ENCODE measurements around the gene SYT2. TPM values are rescaled to one million over a fixed set of nuclear protein-coding genes. Genes with fewer than 3 reads are reported as not detected.
"Not testable (repeated sequence)": the region's sequence is repeated elsewhere in the genome, so short reads cannot be mapped to it uniquely, and the experiment has no call there.

SYT2 gene
- total and polyA plus RNA-seq, 2 donors (not counting 1 experiment from before 2014, with no cell fraction given): 0.03 TPM; not detected in 1

DNA sequence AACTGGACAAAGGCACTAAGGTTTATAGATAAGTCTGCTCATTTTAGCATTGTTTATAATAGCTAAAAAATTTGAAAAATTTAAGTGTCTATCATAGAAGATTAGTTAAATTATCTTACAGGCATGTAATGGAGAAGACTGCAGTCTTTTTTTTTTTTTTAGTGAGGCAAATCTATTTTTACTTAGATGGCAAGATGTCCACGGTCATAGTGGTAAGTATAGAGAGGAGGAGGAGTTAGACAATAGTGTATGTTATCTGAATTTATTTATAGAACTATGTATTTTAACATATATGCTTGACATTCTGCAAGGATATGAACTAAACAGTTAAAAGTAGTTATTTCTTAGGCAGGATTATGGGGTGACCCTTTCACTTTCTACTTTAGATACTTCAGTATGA is 149.0 kb downstream of the SYT2 start:
- Histone ChIP-seq H3K36me3 (ENCODE audit: control insufficient read depth, insufficient read depth, low read length) (no peaks in the 10 kb centered on the region), H3K4me3 (replicated peaks in 1 of 4; ENCODE audit: control extremely low read depth in 1 of 4, insufficient read depth in 1 of 4, low read depth in 3 of 4, low read length in 4 of 4) (no peak overlapping the region), H3K27me3 (ENCODE audit: control insufficient read depth, insufficient read depth, low read length) (no peaks in the 10 kb centered on the region), H3K9me3 (ENCODE audit: control insufficient read depth, insufficient read depth, low read depth, low read length) (no peaks in the 10 kb centered on the region), H4K20me1 (ENCODE audit: control insufficient read depth, extremely low read depth, insufficient read depth, low read length) (no peaks in the 10 kb centered on the region), H3K4me1 (ENCODE audit: control insufficient read depth, extremely low read depth, insufficient read depth, low read length) (peaks cover 3% of the 10 kb centered on the region), H2AFZ (ENCODE audit: low read length) (no peak overlapping the region), H3K79me2 (ENCODE audit: control insufficient read depth, insufficient read depth, low read length) (no peaks in the 10 kb centered on the region), H3K27ac (ENCODE audit: insufficient read depth, low read length) (no peak overlapping the region), H3K9ac (ENCODE audit: insufficient read depth, low read length) (no peak overlapping the region), H3K4me2 (ENCODE audit: extremely low read depth, insufficient read depth, low read length) (no peak overlapping the region)
- TF ChIP-seq EZH2 (IDR thresholded peaks at IDR 0.05; ENCODE audit: low read length, missing control alignments): no peak
- no peak for TF ChIP-seq CTCF (conservative IDR thresholded peaks at IDR 0.05 in 1 of 2, IDR thresholded peaks at IDR 0.05 in 1 of 2; ENCODE audit: low read depth in 1 of 2, low read length in 2 of 2)
- DNase-seq (ENCODE audit: low read depth in 2 of 2): no peak

DNA sequence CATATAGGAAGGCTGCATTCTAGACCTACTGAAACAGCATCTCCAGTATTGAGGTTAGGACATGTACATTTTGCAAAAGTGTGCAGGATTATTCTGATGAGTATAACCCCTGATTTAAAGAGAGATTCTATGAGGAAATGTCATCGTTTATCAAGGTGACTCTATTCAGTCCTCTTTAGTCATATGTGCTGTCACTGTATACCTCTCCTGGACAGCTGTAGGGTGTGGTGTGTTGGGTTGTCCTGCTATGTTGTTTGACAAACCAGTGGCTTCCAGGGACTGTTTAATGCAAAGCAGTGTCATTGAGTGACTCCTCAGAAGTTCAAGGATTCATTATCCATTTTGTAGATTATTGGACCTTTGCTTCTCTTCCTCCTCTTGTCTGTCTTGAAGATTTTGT is 152.6 kb downstream of the SYT2 start:
- not testable (repeated sequence) for H2AFZ ChIP-seq (ENCODE audit: low read length); H3K9ac ChIP-seq (ENCODE audit: insufficient read depth, low read length); H3K27ac ChIP-seq (ENCODE audit: insufficient read depth, low read length)

GRCh38 chr1:202556037-202556436 is 154.2 kb downstream of the SYT2 start:
- H3K4me2 ChIP-seq (ENCODE audit: extremely low read depth, insufficient read depth, low read length); DNase-seq (ENCODE audit: low read depth in 2 of 2); H3K79me2 ChIP-seq (ENCODE audit: control insufficient read depth, insufficient read depth, low read length); H3K9me3 ChIP-seq (ENCODE audit: control insufficient read depth, insufficient read depth, low read depth, low read length); H2AFZ ChIP-seq (ENCODE audit: low read length); H4K20me1 ChIP-seq (ENCODE audit: control insufficient read depth, extremely low read depth, insufficient read depth, low read length); H3K36me3 ChIP-seq (ENCODE audit: control insufficient read depth, insufficient read depth, low read length); H3K27me3 ChIP-seq (ENCODE audit: control insufficient read depth, insufficient read depth, low read length); H3K9ac ChIP-seq (ENCODE audit: insufficient read depth, low read length); H3K4me3 ChIP-seq (replicated peaks in 1 of 4; ENCODE audit: control extremely low read depth in 1 of 4, insufficient read depth in 1 of 4, low read depth in 3 of 4, low read length in 4 of 4); H3K4me1 ChIP-seq (ENCODE audit: control insufficient read depth, extremely low read depth, insufficient read depth, low read length); H3K27ac ChIP-seq (ENCODE audit: insufficient read depth, low read length): not testable (repeated sequence)

More for the DNA sequence above, 152.6 kb downstream of the SYT2 start:
- H3K4me2 ChIP-seq (ENCODE audit: extremely low read depth, insufficient read depth, low read length); H3K4me1 ChIP-seq (ENCODE audit: control insufficient read depth, extremely low read depth, insufficient read depth, low read length); H3K27me3 ChIP-seq (ENCODE audit: control insufficient read depth, insufficient read depth, low read length); H4K20me1 ChIP-seq (ENCODE audit: control insufficient read depth, extremely low read depth, insufficient read depth, low read length); DNase-seq (ENCODE audit: low read depth in 2 of 2); H3K79me2 ChIP-seq (ENCODE audit: control insufficient read depth, insufficient read depth, low read length); H3K9me3 ChIP-seq (ENCODE audit: control insufficient read depth, insufficient read depth, low read depth, low read length); H3K36me3 ChIP-seq (ENCODE audit: control insufficient read depth, insufficient read depth, low read length); H3K4me3 ChIP-seq (replicated peaks in 1 of 4; ENCODE audit: control extremely low read depth in 1 of 4, insufficient read depth in 1 of 4, low read depth in 3 of 4, low read length in 4 of 4): not testable (repeated sequence)

- H3K9ac ChIP-seq (ENCODE audit: insufficient read depth, low read length); H2AFZ ChIP-seq (ENCODE audit: low read length); H3K27me3 ChIP-seq (ENCODE audit: control insufficient read depth, insufficient read depth, low read length); H3K27ac ChIP-seq (ENCODE audit: insufficient read depth, low read length); H3K4me2 ChIP-seq (ENCODE audit: extremely low read depth, insufficient read depth, low read length); H3K4me3 ChIP-seq (replicated peaks in 1 of 4; ENCODE audit: control extremely low read depth in 1 of 4, insufficient read depth in 1 of 4, low read depth in 3 of 4, low read length in 4 of 4); H3K79me2 ChIP-seq (ENCODE audit: control insufficient read depth, insufficient read depth, low read length); H3K9me3 ChIP-seq (ENCODE audit: control insufficient read depth, insufficient read depth, low read depth, low read length); H4K20me1 ChIP-seq (ENCODE audit: control insufficient read depth, extremely low read depth, insufficient read depth, low read length); DNase-seq (ENCODE audit: low read depth in 2 of 2); H3K4me1 ChIP-seq (ENCODE audit: control insufficient read depth, extremely low read depth, insufficient read depth, low read length); H3K36me3 ChIP-seq (ENCODE audit: control insufficient read depth, insufficient read depth, low read length): not testable (repeated sequence)
Observed at GRCh38 chr1:202554619-202555018, 155.6 kb downstream of the SYT2 start.
